Stomach (tissue), 4 donors: ENCODE measurements around the gene PIK3R6.

Source experiments
- POLR2A ChIP-seq, 4 donors: fragments of 450-650 bp; IDR thresholded peaks; one replicate each; pipeline ENCODE4 v1.6.1; 2016; ENCODE audit warnings: antibody characterized with exemption in 4 of 4, control low read depth in 2 of 4, mild to moderate bottlenecking in 1 of 4, moderate library complexity in 1 of 4
- POLR2AphosphoS5 ChIP-seq, 3 donors: sonication (generic); formaldehyde crosslinking; IDR thresholded peaks; one replicate each; pipeline ENCODE4 v1.6.1; 2016; ENCODE audit warnings: antibody characterized with exemption in 3 of 3
- TF ChIP-seq, protein P1 (sequence below), 7 experiments: fragments of 450-650 bp in 4 of 7; fragments of 200-600 bp in 3 of 7; sonication (generic) in 3 of 7; IDR thresholded peaks; one replicate each; pipeline ENCODE4 v1.5.1; 2016 to 2019; ENCODE audit warnings: antibody characterized with exemption in 7 of 7, control low read depth in 2 of 7, mild to moderate bottlenecking in 1 of 7

DNA sequence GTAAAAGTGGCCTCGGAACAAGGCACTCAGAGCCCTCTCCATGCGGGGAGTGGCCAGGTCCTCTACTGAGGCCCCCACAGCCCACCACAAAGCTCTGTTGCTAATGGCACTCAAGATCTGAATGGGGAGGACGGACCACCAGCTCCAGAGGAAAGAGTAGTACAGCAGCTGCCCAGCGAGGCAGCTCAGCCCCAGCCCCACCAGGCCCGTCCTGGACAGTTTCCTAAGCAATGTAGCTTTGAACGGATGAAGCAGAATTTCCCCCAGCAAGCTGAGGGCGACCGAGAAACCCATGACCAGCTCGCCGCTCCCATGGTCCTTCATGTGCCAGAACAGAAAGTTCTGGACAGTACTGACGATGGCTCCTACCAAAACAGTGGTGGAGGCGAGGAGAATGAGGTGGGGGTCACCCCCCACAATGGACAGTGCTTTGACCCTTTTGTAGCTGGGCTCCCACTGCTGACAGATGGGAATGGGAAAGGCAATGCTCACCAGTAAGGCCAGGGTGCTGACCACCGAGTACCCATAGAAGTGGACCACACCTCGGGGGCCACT, 69.8 kb downstream of the PIK3R6 start:
- TF ChIP-seq, protein P1, sequence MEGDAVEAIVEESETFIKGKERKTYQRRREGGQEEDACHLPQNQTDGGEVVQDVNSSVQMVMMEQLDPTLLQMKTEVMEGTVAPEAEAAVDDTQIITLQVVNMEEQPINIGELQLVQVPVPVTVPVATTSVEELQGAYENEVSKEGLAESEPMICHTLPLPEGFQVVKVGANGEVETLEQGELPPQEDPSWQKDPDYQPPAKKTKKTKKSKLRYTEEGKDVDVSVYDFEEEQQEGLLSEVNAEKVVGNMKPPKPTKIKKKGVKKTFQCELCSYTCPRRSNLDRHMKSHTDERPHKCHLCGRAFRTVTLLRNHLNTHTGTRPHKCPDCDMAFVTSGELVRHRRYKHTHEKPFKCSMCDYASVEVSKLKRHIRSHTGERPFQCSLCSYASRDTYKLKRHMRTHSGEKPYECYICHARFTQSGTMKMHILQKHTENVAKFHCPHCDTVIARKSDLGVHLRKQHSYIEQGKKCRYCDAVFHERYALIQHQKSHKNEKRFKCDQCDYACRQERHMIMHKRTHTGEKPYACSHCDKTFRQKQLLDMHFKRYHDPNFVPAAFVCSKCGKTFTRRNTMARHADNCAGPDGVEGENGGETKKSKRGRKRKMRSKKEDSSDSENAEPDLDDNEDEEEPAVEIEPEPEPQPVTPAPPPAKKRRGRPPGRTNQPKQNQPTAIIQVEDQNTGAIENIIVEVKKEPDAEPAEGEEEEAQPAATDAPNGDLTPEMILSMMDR (IDR thresholded peaks at IDR 0.05) = no peak
- TF ChIP-seq POLR2A (IDR thresholded peaks at IDR 0.05) (no peak), POLR2AphosphoS5 (IDR thresholded peaks at IDR 0.05) (no peak)
